Fibroblast of gingiva (primary cell): ENCODE data around the gene TJP3.

Experiments
- DNase-seq: peaks from one replicate; pipeline ENCODE4 v3.0.0-alpha.2; 2011; ENCODE audit warnings: low read depth

The TJP3 gene

GRCh38 chr19:3691726-3692125, 16.5 kb upstream of the TJP3 start:
- no peak for DNase-seq

- no peak for DNase-seq
Measured at GRCh38 chr19:3692141-3693024, 15.8 kb upstream of the TJP3 start.

GRCh38 chr19:3693025-3693925, 14.9 kb upstream of the TJP3 start:
- DNase-seq = no peak

GRCh38 chr19:3694361-3695123, 13.6 kb upstream of the TJP3 start:
- no peak for DNase-seq

GRCh38 chr19:3695124-3695733, 13.0 kb upstream of the TJP3 start:
- DNase-seq = no peak

- no peak for DNase-seq
Measured at GRCh38 chr19:3695986-3696659, 12.1 kb upstream of the TJP3 start.

- no peak for DNase-seq
Measured at GRCh38 chr19:3696660-3696995, 11.6 kb upstream of the TJP3 start.

GRCh38 chr19:3697094-3697493, 11.1 kb upstream of the TJP3 start:
- no peak for DNase-seq

GRCh38 chr19:3697671-3698385, 10.4 kb upstream of the TJP3 start:
- no peak for DNase-seq

- DNase-seq = peak; percentile 30
Measured at GRCh38 chr19:3698386-3698950, 9.7 kb upstream of the TJP3 start.

- peak; percentile 83 for DNase-seq
Measured at GRCh38 chr19:3698974-3699740, 9.0 kb upstream of the TJP3 start.

- no peak for DNase-seq
Measured at GRCh38 chr19:3699741-3700241, 8.4 kb upstream of the TJP3 start.

GRCh38 chr19:3700242-3701032, 7.7 kb upstream of the TJP3 start, which contains the start of gene PIP5K1C:
PIP5K1C (minus strand) TSS chr19:3700468; CDS start chr19:3700390, 78 bp downstream.
- DNase-seq = peak; percentile 80

GRCh38 chr19:3701200-3701599, 7.0 kb upstream of the TJP3 start:
- no peak for DNase-seq

- DNase-seq = no peak
Measured at GRCh38 chr19:3707868-3708206, 347 bp upstream of the TJP3 start.

- DNase-seq = no peak
Measured at GRCh38 chr19:3710265-3710812, 2.2 kb downstream of the TJP3 start.

GRCh38 chr19:3712663-3713611, 4.8 kb downstream of the TJP3 start:
- DNase-seq = no peak
